OCI-LY7 (cell line): ENCODE results near the gene PPP1R16B. TPM values are rescaled to one million over a fixed set of nuclear protein-coding genes. Genes with fewer than 3 reads are reported as not detected.

ENCODE experiments used
- BruUV-seq: library from RNA; stranded (reverse); fragments of 400-500 nt; replicated peaks from 2 replicates; lab custom pipeline; 2021; lab: Mats Ljungman, UMichigan
- CTCF ChIA-PET: fragments of 300-600 bp; sonication (Branson Sonifier 250); formaldehyde crosslinking; loops from one replicate; lab custom pipeline; 2022; ENCODE audit warnings: antibody characterized with exemption; ENCODE audit not compliant: unreplicated experiment; lab: Charles Lee
- POLR2A ChIA-PET: fragments of 300-600 bp; sonication (Branson Sonifier 250); formaldehyde crosslinking; loops from one replicate; lab custom pipeline; 2022; ENCODE audit warnings: antibody characterized with exemption; lab: Charles Lee
- DNase-seq: peaks from one replicate; pipeline ENCODE4 v3.0.0-alpha.2; 2015; ENCODE audit warnings: low spot score
- H2AFZ ChIP-seq: fragments of 200-600 bp; sonication (generic), shearing (Covaris generic); 2 replicates; pipeline ENCODE4 v1.6.1; 2014; ENCODE audit warnings: mild to moderate bottlenecking, antibody characterized with exemption, low read length, moderate library complexity
- H3K27ac ChIP-seq: fragments of 200-600 bp; sonication (generic); 2 replicates; pipeline ENCODE4 v1.5.1; 2014; ENCODE audit warnings: mixed run types, low read depth, mild to moderate bottlenecking, moderate library complexity, low read length, inconsistent platforms; ENCODE audit not compliant: poor library complexity, severe bottlenecking
- H3K36me3 ChIP-seq: fragments of 200-600 bp; sonication (generic); 2 replicates; pipeline ENCODE4 v1.6.1; 2014; ENCODE audit warnings: mild to moderate bottlenecking, antibody characterized with exemption, low read length, moderate library complexity, mixed read lengths; ENCODE audit not compliant: insufficient read depth
- H3K4me1 ChIP-seq: fragments of 200-600 bp; sonication (generic); 2 replicates; pipeline ENCODE4 v1.5.1; 2014; ENCODE audit warnings: mild to moderate bottlenecking, low read length; ENCODE audit not compliant: insufficient read depth, poor library complexity, severe bottlenecking
- H3K4me2 ChIP-seq: fragments of 200-600 bp; sonication (generic); 2 replicates; pipeline ENCODE4 v1.6.1; 2014; ENCODE audit warnings: mild to moderate bottlenecking, low read length
- H3K4me3 ChIP-seq: fragments of 200-600 bp; sonication (generic); 2 replicates; pipeline ENCODE4 v1.5.1; 2014; ENCODE audit warnings: mild to moderate bottlenecking, low read depth, low read length; ENCODE audit not compliant: poor library complexity, severe bottlenecking
- H3K79me2 ChIP-seq: fragments of 200-600 bp; sonication (generic); 2 replicates; pipeline ENCODE4 v1.6.1; 2016; ENCODE audit warnings: low read depth, mild to moderate bottlenecking, low read length, moderate library complexity, mixed read lengths; ENCODE audit not compliant: insufficient read depth
- H3K9me2 ChIP-seq: fragments of 200-600 bp; sonication (generic); 2 replicates; pipeline ENCODE4 v1.6.1; 2016; ENCODE audit warnings: mild to moderate bottlenecking, low read length, mixed read lengths; ENCODE audit not compliant: insufficient read depth
- H3K9me3 ChIP-seq: fragments of 200-600 bp; sonication (generic); 2 replicates; pipeline ENCODE4 v1.6.1; 2014; ENCODE audit warnings: mild to moderate bottlenecking, mixed run types, low read length, mixed read lengths
- H4K20me1 ChIP-seq: fragments of 200-600 bp; sonication (generic); 2 replicates; pipeline ENCODE4 v1.6.1; 2014; ENCODE audit warnings: mild to moderate bottlenecking, antibody characterized with exemption, low read length, moderate library complexity, mixed read lengths; ENCODE audit not compliant: insufficient read depth
- EZH2phosphoT487 ChIP-seq: fragments of 200-600 bp; sonication (generic); IDR thresholded peaks from 2 replicates; pipeline ENCODE4 v1.6.1; 2018; ENCODE audit warnings: low read depth, borderline replicate concordance, mild to moderate bottlenecking, mixed run types, antibody characterized with exemption, low read length, moderate library complexity, mixed read lengths
- intact Hi-C: fragments of 100-400 bp; cut with micrococcal nuclease; formaldehyde crosslinking; loops from one replicate; pipeline ENCODE4 v1.10.0; 2022; ENCODE audit not compliant: unreplicated experiment
- total RNA-seq, 2 experiments: library from RNA; depleted of rRNA in 1 of 2; stranded (reverse); fragments of >200 nt in 1 of 2; shearing (Covaris generic) in 1 of 2; gene quantifications; 2 replicates each; pipeline ENCODE4 v1.2.3, GENCODE V29; 2014 to 2022
- TF ChIP-seq, protein P1 (sequence below): fragments of 200-600 bp; sonication (generic); conservative IDR thresholded peaks from 2 replicates; pipeline ENCODE4 v1.5.1; 2014; ENCODE audit warnings: mild to moderate bottlenecking, antibody characterized with exemption, low read length, moderate library complexity, mixed read lengths

PPP1R16B gene
- total RNA-seq, 2 experiments from 2014 or later: 45.4 to 49.7 TPM

- BruUV-seq: no TSS peak
- POLR2A ChIA-PET: interaction anchor here (0.6 to 2.1 kb wide), 10 partner anchors 11 to 1010 kb away, joined by 3 to 16 read pairs (median 4); no protein-coding TSS in a partner anchor
- intact Hi-C loops: no loop called here
Measured at GRCh38 chr20:38856570-38856969, 51.1 kb downstream of the PPP1R16B start.

GRCh38 chr20:38857703-38858102 lies 52.2 kb downstream of the PPP1R16B start:
- Histone ChIP-seq H4K20me1 (no peaks in the 10 kb centered on the region), H3K4me3 (no peak overlapping the region), H3K9me2 (no peaks in the 10 kb centered on the region), H3K9me3 (no peaks in the 10 kb centered on the region), H2AFZ (no peak overlapping the region), H3K79me2 (peaks cover 52% of the 10 kb centered on the region; the same call in 1 of the 2 replicates), H3K36me3 (peaks cover 26% of the 10 kb centered on the region), H3K4me2 (0 out of 2 replicates have a peak overlapping the region, but pooled peaks have one; percentile 65), H3K27ac (no peak overlapping the region), H3K4me1 (peaks cover 87% of the 10 kb centered on the region)
- DNase-seq: no peak
- no peak for TF ChIP-seq EZH2phosphoT487
- TF ChIP-seq, protein P1, sequence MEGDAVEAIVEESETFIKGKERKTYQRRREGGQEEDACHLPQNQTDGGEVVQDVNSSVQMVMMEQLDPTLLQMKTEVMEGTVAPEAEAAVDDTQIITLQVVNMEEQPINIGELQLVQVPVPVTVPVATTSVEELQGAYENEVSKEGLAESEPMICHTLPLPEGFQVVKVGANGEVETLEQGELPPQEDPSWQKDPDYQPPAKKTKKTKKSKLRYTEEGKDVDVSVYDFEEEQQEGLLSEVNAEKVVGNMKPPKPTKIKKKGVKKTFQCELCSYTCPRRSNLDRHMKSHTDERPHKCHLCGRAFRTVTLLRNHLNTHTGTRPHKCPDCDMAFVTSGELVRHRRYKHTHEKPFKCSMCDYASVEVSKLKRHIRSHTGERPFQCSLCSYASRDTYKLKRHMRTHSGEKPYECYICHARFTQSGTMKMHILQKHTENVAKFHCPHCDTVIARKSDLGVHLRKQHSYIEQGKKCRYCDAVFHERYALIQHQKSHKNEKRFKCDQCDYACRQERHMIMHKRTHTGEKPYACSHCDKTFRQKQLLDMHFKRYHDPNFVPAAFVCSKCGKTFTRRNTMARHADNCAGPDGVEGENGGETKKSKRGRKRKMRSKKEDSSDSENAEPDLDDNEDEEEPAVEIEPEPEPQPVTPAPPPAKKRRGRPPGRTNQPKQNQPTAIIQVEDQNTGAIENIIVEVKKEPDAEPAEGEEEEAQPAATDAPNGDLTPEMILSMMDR: no peak
- CTCF ChIA-PET: interaction anchor here (0.6 to 1.4 kb wide), 4 partner anchors 13 to 52 kb away, joined by 3 to 4 read pairs (median 3); partner anchors contain the start of gene PPP1R16B
- intact Hi-C loops: no loop called here
- POLR2A ChIA-PET: interaction anchor here (0.8 to 5.9 kb wide), 8 partner anchors 11 to 35 kb away, joined by 3 to 29 read pairs (median 6); no protein-coding TSS in a partner anchor
- BruUV-seq: no TSS peak

More at GRCh38 chr20:38856570-38856969, 51.1 kb downstream of the PPP1R16B start:
- peaks cover 36% of the 10 kb centered on the region for H3K36me3 ChIP-seq
- no peaks in the 10 kb centered on the region for H4K20me1 ChIP-seq
- H3K9me3 ChIP-seq: no peaks in the 10 kb centered on the region
- TF ChIP-seq EZH2phosphoT487: no peak
- TF ChIP-seq, protein P1: no peak
- H2AFZ ChIP-seq: no peak overlapping the region
- no peak for DNase-seq
- H3K9me2 ChIP-seq: no peaks in the 10 kb centered on the region
- no peak overlapping the region for H3K4me3 ChIP-seq
- peak overlapping the region; percentile 18; the same call in 1 of the 2 replicates for H3K4me2 ChIP-seq
- CTCF ChIA-PET: interaction anchor here (0.8 kb wide), 1 partner anchor 16 kb away, joined by 3 read pairs; no protein-coding TSS in a partner anchor
- H3K4me1 ChIP-seq: peaks cover 76% of the 10 kb centered on the region
- H3K79me2 ChIP-seq: peaks cover 50% of the 10 kb centered on the region; the same call in 1 of the 2 replicates
- H3K27ac ChIP-seq: peak overlapping the region; percentile 16
